Erythroblast (primary cell): ENCODE measurements around the gene PNKD.

Source experiments
- GATA1 ChIP-seq: IDR thresholded peaks from 2 replicates; pipeline ENCODE4 v1.6.1; 2011; ENCODE audit warnings: low read depth, mild to moderate bottlenecking, control low read depth, low read length, moderate library complexity
- POLR2A ChIP-seq: IDR thresholded peaks from 2 replicates; pipeline ENCODE4 v1.6.1; 2011; ENCODE audit warnings: mild to moderate bottlenecking, low read length

DNA sequence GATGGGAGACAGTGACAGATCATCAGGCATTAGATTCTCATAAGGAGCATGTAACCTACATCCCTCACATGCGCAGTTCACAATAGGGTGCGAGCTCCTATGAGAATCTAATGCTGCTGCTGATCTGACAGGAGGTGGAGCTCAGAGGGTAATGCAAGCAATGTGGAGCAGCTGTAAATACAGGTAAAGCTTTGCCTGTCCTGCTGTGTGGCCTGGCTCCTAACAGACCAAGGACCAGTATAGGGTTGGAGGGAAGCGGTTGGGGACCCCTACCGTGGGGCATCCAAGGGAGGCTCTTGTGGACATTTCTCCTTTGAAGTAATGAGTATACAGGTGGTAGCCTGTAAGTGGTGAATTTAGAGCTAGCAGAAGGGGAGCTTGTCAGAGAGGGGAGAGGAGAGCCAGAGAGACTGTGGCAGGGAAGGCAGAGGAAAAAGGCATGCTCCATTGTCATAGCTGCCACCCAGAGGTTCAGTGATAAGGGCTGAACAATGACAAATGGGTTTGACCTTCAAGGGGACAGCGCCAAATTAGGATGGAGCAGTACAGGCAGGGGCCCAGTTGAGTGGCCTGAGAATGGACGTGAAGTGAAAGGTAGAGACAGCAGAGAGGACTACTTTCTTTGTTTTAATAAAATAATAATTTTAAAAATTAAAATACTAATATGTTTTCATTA lies 37.2 kb downstream of the PNKD start:
- TF ChIP-seq POLR2A (no peak), GATA1 (no peak)
